ENCODE results near the gene C1QTNF7.
A peak's percentile ranks its signal among the peaks of the same experiment; 100 is the strongest.

C1QTNF7 gene

GRCh38 chr4:15427701-15428100 lies at the start of gene C1QTNF7:
C1QTNF7 (plus strand) TSS chr4:15428033; CDS start chr4:15435744, 7,711 bp downstream.
- no peak for DNase-seq (ENCODE audit: low read depth in 2 of 2)

GRCh38 chr4:15378062-15378461 lies 49.8 kb upstream of the C1QTNF7 start:
- DNase-seq (ENCODE audit: low read depth in 2 of 2) = no peak

DNA sequence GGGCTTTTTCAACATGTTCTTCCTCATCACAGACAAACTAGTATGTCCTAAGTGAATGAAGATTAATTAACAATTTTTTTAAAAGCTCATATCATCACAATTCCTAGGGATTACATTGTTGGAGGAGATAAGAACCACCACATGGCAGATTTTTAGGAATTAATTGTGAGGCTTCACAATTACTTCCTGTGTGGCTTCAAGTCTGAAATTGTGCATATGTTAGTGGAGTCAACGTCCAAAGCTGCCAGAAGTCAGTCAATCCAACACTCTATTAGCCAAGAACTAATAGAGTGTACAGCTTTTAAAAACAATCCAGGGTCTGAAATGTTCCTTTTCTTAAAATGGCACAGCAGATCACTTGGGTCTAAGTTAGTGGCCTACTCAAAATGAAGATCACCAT lies 49.3 kb upstream of the C1QTNF7 start:
- no peak for DNase-seq (ENCODE audit: low read depth in 2 of 2)

GRCh38 chr4:15381806-15382338 lies 46.0 kb upstream of the C1QTNF7 start:
- DNase-seq (ENCODE audit: low read depth in 2 of 2) = no peak

DNA sequence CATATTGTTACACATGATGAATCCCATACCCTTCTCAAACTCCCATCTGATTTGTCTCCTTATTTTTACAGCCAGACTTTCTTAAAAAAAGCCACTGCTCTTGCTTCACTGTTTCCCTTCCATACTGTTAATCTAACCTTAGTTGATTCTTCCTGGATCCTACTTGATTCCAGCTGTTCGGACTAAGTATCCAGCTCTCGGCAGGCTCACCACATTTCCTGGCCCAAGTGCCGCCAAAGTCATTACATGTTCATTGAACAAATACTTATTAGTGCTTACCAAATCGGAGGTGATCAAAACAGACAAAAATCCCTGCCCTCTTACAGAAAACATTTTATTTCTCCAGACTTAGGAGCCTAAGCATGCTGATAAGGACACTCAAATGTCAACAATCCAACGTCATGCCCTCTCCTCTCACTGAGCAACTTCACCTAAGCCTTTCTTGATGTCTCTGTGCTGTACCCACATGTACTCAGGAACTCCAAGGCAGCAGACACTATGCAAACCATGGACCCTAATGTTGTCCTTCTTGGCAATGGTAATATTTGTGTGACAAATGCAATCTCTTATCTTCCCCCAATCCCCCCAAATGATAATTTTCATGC lies 45.1 kb upstream of the C1QTNF7 start:
- DNase-seq (ENCODE audit: low read depth in 2 of 2) = no peak

DNA sequence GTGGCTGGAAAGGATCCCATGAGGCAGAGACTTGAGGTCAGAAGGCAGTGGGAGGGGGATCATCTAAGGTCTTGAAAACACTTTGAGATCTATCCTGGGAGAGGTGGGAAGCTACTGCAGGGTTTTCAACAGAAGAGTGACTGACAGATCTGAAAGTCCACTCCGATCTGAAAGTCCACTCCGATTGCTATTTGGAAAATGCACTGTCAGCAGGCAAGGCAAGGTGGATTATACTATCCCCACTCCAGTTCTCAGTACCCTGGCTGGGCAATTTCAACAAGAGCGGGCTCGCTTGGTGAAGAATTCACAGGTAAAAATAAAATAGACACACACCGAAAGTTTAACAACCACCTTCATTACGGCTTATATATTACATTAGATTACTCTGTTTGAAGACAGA lies 42.3 kb upstream of the C1QTNF7 start:
- DNase-seq (ENCODE audit: low read depth in 2 of 2) = no peak

DNA sequence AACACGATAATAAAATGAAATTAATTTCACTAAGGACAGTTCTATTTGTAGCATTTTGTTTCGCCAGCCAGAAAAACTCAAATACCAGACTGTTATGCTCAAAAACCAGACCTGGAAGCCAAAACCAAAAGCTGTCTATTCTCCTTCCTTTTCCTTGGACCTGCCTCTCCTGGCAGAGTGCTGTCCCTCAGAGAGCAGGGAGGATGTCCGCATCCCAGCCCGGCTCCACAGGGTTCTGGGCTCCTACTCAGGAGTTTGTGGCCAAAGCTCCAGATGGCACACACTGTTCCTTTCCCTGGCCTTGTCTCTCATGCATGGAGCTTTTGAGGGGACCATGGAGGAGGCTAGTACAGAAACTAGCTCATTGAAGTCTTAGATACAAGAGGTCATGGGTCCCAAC lies 41.9 kb upstream of the C1QTNF7 start:
- no peak for DNase-seq (ENCODE audit: low read depth in 2 of 2)

- no peak for DNase-seq (ENCODE audit: low read depth in 2 of 2)
Measured at GRCh38 chr4:15390494-15390893, 37.3 kb upstream of the C1QTNF7 start.

DNA sequence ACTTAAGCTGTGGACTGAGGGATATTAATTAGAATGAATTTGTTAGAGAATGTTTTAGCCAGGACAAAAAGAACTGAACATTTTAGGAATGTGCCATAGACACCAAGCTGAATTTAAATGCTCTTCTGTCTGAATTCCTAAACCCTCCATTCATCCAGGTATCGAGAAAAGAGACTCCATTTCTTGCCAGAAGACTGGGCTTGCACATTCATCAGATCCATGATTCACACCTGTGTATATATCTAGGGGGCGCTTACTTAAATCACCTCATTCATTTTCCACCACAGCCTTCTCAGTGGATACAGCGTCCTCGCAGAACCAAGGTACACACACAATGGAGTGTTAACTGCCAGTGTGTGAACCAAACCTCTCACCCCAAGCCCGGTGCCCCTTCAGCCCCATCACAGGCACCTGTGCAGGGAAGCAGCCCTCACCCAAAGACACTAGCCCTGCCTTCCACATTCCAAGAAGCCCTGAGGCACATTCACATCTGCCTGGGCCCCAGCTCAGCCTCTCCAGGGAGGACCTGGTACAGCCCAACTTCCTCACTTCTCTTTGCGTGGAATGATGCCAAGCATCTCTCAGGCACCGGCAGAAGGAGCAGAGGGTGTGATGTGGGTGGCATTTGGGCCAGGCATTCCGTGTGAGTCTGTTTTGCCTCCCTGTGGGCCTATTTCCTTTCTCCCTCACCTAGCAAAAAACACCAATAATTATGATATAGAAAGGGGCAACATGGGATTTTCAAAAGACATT lies 35.6 kb upstream of the C1QTNF7 start:
- no peak for DNase-seq (ENCODE audit: low read depth in 2 of 2)

DNA sequence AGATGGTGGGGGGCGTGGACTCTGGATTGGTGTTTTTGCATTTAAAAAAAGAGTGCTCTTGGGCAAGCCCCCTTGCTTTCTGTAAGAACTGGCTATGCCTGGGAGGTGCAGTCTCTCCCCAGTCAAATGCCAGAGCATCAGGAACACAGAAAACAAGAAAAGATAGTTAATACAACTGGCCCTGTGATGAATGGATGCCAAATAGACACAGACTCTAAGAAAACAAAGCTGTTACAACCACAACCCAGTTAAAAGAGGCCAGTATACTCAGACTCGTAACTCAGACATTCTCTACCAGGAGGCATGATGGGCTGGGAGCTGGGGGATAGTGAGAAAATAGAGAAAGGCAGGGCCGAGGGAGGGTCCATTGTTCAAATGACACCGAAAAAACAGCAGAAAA lies 32.5 kb upstream of the C1QTNF7 start:
- DNase-seq (ENCODE audit: low read depth in 2 of 2) = no peak

DNA sequence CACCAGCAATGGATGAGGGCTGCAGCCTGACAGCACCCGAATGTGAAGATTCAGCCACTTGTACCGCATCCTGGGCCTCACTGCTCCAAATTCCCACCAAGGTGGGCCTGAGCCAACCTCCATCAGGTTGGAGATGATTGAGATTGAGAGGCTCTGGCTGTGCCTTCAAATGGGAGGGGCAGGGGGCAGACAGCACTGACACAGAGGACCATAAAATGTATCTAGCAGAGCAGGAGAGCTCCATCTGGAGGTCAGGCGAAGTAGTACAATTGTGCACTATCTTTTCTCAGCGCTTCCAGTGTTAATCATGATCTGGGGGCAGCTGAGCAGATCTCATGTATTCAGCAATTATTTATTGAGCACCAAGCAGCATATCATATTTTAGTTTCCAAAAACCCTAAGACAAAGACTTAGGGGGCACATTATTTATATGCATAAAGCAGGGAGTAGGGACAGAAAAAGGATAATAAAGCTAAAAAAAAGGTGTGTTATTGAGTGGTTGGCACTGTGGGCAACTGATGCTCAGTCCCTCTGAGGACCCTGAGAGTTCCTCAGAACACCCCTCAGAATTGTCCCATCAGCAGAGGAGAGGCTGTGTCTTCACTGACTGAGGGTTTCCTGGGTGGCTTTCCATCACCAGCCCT lies 31.6 kb upstream of the C1QTNF7 start:
- DNase-seq (ENCODE audit: low read depth in 2 of 2) = no peak

DNA sequence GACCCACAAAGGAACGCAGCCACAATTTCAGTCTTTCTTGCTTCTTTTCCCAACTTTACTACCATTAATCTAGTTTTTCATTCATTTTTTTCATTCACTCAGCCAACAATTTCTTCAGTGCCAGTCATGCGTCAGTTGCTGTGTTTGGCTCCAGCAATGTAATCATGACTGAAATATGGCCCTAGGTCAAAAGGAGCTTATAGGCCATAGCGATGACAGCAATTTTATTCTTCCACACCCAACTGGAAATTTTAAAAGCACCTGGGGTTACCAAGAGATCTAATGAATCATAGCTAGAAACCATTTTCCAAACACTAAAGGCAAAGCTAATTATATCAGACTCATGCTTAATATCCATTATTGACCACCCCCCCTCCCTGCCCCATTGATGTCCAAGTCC lies 29.8 kb upstream of the C1QTNF7 start:
- no peak for DNase-seq (ENCODE audit: low read depth in 2 of 2)

- DNase-seq (ENCODE audit: low read depth in 2 of 2) = no peak
Measured at GRCh38 chr4:15398732-15399131, 29.1 kb upstream of the C1QTNF7 start.

GRCh38 chr4:15400226-15400625 lies 27.6 kb upstream of the C1QTNF7 start:
- no peak for DNase-seq (ENCODE audit: low read depth in 2 of 2)

- DNase-seq (ENCODE audit: low read depth in 2 of 2) = peak; percentile 76 to 79
Measured at GRCh38 chr4:15400981-15401671, 26.7 kb upstream of the C1QTNF7 start.

DNA sequence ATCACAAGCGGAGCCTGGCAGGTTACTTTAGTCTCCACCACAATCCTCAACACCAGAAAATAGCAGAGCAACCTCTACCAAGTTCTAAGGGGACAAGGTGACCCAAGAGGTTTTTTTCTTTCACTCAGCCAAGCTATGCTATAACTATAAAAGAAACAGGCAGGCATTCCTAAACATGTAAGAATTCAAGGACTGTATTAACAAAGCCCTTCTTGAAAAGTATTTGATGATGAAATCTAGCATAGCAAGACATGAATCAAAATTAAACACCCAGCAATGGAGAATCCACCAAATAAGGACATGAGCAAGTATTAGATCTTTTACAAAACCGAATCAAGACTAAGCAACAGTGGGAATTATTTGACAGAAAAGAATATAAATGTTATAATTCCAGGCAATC lies 25.7 kb upstream of the C1QTNF7 start:
- DNase-seq (ENCODE audit: low read depth in 2 of 2) = peak; percentile 59 to 72

DNA sequence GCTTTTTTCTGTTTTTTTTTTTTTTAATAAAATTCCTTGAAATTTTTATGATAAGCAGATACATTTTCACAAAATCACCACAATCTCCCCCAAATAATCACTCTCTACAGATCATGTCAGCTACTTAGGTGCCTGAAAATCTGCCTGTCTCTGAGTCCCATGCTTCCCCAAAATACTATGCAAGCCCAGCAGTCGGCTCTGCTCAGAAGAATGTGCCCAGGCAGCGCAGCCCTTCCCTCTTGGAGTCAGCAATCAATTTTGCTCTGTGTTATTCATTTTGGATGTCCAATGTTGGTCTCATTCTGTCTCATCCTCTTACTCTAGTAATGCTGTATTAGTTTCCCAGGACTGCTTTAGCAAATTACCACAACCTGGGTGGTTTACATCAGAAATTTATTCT lies 24.9 kb upstream of the C1QTNF7 start:
- no peak for DNase-seq (ENCODE audit: low read depth in 2 of 2)

GRCh38 chr4:15405018-15405417 lies 22.8 kb upstream of the C1QTNF7 start:
- DNase-seq (ENCODE audit: low read depth in 2 of 2) = no peak

- no peak for DNase-seq (ENCODE audit: low read depth in 2 of 2)
Measured at GRCh38 chr4:15410750-15411149, 17.1 kb upstream of the C1QTNF7 start.

DNA sequence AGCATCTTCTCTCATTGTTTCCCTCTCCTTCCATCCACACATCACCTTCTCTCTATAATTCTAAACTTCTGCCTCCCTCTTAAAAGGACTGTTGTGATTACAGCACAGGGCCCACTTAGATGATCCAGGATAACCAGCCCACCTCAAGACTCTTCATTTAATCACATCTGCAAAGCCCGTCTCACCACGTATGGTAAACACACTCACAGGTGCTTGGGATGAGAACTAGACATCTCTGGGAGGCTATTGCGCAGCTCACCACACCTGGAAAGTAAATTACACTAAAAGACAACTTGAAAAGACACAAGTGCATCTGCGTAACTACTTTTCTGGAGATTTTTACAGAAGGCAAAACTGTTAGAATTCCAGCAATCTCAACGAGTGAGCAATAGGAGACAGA lies 15.4 kb upstream of the C1QTNF7 start:
- no peak for DNase-seq (ENCODE audit: low read depth in 2 of 2)

DNA sequence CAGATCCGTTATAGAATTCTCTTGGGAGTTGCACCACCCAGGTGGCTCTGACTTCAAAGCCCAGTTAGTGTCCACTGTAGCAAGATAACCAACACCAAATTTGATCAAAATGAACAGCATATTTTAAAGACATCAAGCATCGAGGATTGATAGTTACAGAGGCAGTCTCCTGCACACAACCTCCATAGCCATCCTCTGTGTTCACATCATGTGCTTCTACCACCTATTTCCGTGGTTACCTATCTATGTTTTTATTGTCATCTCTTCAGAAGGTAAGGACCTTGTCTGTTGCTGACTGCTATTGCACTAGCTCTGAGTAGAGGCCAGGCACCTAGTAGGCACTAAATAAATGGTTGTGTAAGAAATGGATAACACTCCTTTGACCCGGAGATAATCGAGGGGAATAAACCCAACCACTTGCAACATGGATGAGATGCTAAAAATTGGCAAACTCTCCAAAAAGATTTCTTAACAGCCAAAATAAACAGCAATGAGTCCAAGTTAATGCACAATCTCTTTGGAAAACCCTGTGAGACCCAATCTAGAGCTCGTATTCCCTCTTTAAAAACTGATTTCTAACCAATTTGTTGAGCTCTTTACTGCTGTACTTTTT lies 14.7 kb upstream of the C1QTNF7 start:
- DNase-seq (ENCODE audit: low read depth in 2 of 2) = no peak

DNA sequence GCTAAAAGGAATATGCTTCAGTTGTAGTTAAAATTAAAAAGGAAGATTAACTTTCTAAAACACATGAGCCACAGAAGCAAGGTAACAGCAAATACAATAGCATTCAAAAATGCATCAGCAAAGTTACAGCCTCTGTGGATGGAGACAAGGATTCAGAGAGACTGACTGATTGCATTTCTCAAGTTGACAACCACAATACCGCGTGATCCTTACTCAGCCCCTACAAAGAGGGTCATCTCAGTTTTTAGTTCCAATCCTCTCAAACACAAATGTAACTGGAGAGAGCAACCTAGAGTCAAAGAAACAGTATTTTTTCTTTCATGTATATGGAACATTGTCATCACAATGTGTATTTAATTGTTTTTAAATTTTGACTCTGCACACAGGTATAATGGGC lies 14.2 kb upstream of the C1QTNF7 start:
- DNase-seq (ENCODE audit: low read depth in 2 of 2) = no peak
